Measurements from ENCODE around the gene CD79B. TPM values are rescaled to one million over a fixed set of nuclear protein-coding genes. Genes with fewer than 3 reads are reported as not detected.

CD79B gene
- total RNA-seq, 1 experiment from 2014 or later: not detected

DNA sequence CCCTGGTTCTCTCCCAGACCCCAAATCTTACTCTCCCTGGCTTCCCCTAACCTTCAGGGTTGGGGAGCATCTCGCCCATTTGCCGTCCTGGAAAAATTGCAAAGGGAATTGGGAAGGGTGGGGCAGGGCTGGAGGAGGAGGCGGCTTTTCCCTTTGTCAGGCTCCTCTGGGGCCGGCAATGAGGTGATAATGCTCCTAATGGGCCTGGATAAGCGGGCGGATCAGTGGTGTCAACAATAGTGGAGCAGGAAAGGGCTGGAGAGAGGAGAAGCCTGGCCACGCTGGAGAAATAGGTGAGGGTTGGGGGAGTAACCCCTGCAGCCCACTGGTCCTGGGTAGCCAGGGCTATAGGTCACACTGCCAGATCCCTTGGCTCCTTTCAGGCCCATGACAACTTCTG lies 28.3 kb upstream of the CD79B start:
- Histone ChIP-seq H3K27ac (ENCODE audit: low read length) (no peak overlapping the region), H3K36me3 (ENCODE audit: control insufficient read depth, insufficient read depth, low read length) (no peaks in the 10 kb centered on the region), H3K27me3 (ENCODE audit: control insufficient read depth, insufficient read depth, low read length) (no peaks in the 10 kb centered on the region), H3K4me1 (ENCODE audit: control insufficient read depth, insufficient read depth, low read length) (no peaks in the 10 kb centered on the region), H3K4me3 (ENCODE audit: low read depth in 2 of 2, low read length in 2 of 2) (no peak overlapping the region), H3K9me3 (ENCODE audit: control insufficient read depth, insufficient read depth, low read depth, low read length) (no peaks in the 10 kb centered on the region)
- in situ Hi-C loops (cut with HindIII; ENCODE audit: low pct_unique_long_range_greater_than_20kb, low sequenced_read_pairs): no loop called here
- DNase-seq (ENCODE audit: low read depth, low spot score) (no peak), ATAC-seq (no peak)
- ChIA-PET POLR2A (no interaction called here), CTCF (no interaction called here)
- TF ChIP-seq, protein P1, sequence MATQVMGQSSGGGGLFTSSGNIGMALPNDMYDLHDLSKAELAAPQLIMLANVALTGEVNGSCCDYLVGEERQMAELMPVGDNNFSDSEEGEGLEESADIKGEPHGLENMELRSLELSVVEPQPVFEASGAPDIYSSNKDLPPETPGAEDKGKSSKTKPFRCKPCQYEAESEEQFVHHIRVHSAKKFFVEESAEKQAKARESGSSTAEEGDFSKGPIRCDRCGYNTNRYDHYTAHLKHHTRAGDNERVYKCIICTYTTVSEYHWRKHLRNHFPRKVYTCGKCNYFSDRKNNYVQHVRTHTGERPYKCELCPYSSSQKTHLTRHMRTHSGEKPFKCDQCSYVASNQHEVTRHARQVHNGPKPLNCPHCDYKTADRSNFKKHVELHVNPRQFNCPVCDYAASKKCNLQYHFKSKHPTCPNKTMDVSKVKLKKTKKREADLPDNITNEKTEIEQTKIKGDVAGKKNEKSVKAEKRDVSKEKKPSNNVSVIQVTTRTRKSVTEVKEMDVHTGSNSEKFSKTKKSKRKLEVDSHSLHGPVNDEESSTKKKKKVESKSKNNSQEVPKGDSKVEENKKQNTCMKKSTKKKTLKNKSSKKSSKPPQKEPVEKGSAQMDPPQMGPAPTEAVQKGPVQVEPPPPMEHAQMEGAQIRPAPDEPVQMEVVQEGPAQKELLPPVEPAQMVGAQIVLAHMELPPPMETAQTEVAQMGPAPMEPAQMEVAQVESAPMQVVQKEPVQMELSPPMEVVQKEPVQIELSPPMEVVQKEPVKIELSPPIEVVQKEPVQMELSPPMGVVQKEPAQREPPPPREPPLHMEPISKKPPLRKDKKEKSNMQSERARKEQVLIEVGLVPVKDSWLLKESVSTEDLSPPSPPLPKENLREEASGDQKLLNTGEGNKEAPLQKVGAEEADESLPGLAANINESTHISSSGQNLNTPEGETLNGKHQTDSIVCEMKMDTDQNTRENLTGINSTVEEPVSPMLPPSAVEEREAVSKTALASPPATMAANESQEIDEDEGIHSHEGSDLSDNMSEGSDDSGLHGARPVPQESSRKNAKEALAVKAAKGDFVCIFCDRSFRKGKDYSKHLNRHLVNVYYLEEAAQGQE (IDR thresholded peaks at IDR 0.05; ENCODE audit: insufficient read depth in 1 of 2, low read depth in 2 of 2, low read length in 1 of 2): no peak
- TF ChIP-seq TCF7L2 (IDR thresholded peaks at IDR 0.05; ENCODE audit: low read depth, low read length) (no peak), POLR2AphosphoS5 (IDR thresholded peaks at IDR 0.05; ENCODE audit: low read depth, low read length) (no peak), SIN3A (IDR thresholded peaks at IDR 0.05; ENCODE audit: borderline replicate concordance, insufficient read depth, low read depth, low read length) (no peak)
- TF ChIP-seq, protein P2, sequence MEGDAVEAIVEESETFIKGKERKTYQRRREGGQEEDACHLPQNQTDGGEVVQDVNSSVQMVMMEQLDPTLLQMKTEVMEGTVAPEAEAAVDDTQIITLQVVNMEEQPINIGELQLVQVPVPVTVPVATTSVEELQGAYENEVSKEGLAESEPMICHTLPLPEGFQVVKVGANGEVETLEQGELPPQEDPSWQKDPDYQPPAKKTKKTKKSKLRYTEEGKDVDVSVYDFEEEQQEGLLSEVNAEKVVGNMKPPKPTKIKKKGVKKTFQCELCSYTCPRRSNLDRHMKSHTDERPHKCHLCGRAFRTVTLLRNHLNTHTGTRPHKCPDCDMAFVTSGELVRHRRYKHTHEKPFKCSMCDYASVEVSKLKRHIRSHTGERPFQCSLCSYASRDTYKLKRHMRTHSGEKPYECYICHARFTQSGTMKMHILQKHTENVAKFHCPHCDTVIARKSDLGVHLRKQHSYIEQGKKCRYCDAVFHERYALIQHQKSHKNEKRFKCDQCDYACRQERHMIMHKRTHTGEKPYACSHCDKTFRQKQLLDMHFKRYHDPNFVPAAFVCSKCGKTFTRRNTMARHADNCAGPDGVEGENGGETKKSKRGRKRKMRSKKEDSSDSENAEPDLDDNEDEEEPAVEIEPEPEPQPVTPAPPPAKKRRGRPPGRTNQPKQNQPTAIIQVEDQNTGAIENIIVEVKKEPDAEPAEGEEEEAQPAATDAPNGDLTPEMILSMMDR (IDR thresholded peaks at IDR 0.05): no peak
- no TSS peak for BruUV-seq (replicated peaks)
- intact Hi-C loops (cut with micrococcal nuclease; ENCODE audit: unreplicated experiment): no loop called here

DNA sequence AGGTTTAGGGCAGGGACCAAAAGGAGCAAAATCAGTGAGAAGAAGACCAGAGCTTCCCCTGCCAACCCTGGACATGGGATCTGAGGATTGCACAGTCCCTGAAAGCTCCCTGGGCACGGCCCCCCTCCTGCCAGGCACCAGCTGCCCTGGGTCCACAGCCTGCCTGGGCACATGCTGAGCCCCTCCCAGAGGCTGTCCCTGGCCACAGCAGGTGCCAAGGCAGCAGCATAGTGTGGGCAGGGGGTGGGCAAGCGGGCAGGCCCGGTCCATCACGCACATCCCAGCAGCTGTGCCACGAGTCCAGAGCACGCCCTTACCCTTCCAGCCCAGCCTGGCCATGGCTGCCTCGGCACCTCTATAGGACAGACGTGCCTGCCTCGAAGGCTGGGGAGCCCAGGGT lies 27.9 kb upstream of the CD79B start:
- intact Hi-C loops (cut with micrococcal nuclease; ENCODE audit: unreplicated experiment) (no loop called here), in situ Hi-C loops (cut with HindIII; ENCODE audit: low pct_unique_long_range_greater_than_20kb, low sequenced_read_pairs) (no loop called here)
- no peaks in the 10 kb centered on the region for H3K9me3 ChIP-seq (ENCODE audit: control insufficient read depth, insufficient read depth, low read depth, low read length)
- H3K27me3 ChIP-seq (ENCODE audit: control insufficient read depth, insufficient read depth, low read length): no peaks in the 10 kb centered on the region
- no peak overlapping the region for H3K4me3 ChIP-seq (ENCODE audit: low read depth in 2 of 2, low read length in 2 of 2)
- H3K4me1 ChIP-seq (ENCODE audit: control insufficient read depth, insufficient read depth, low read length): no peaks in the 10 kb centered on the region
- H3K27ac ChIP-seq (ENCODE audit: low read length): no peak overlapping the region
- ChIA-PET POLR2A (no interaction called here), CTCF (no interaction called here)
- no peak for DNase-seq (ENCODE audit: low read depth, low spot score)
- TF ChIP-seq POLR2AphosphoS5 (IDR thresholded peaks at IDR 0.05; ENCODE audit: low read depth, low read length): no peak
- no peak for TF ChIP-seq TCF7L2 (IDR thresholded peaks at IDR 0.05; ENCODE audit: low read depth, low read length)
- TF ChIP-seq SIN3A (IDR thresholded peaks at IDR 0.05; ENCODE audit: borderline replicate concordance, insufficient read depth, low read depth, low read length): no peak
- TF ChIP-seq, protein P2 (IDR thresholded peaks at IDR 0.05): no peak
- TF ChIP-seq, protein P1 (IDR thresholded peaks at IDR 0.05; ENCODE audit: insufficient read depth in 1 of 2, low read depth in 2 of 2, low read length in 1 of 2): no peak
- ATAC-seq: no peak
- H3K36me3 ChIP-seq (ENCODE audit: control insufficient read depth, insufficient read depth, low read length): no peaks in the 10 kb centered on the region
- no TSS peak for BruUV-seq (replicated peaks)
